HepG2 (cell line): ENCODE data around the gene OR14I1. TPM values are rescaled to one million over a fixed set of nuclear protein-coding genes. Genes with fewer than 3 reads are reported as not detected.

Experiments
- ATAC-seq: fragments of 200-7000 bp; cut with Tn5 transposase; 3 replicates; pipeline ENCODE4 v1.9.1; 2020; ENCODE audit warnings: mild to moderate bottlenecking, moderate library complexity
- BruUV-seq: library from RNA; stranded (reverse); fragments of 400-500 nt; replicated peaks from 2 replicates; lab custom pipeline; 2021; lab: Mats Ljungman, UMichigan
- CTCF ChIA-PET: fragments of 300-600 bp; formaldehyde crosslinking; extraction: SDS; loops from one replicate; lab custom pipeline; 2021; ENCODE audit warnings: low total read pairs, inconsistent platforms, low intra/inter-chr PET ratio; lab: Yijun Ruan, JAX
- POLR2A ChIA-PET: fragments of 350-600 bp; sonication (Branson Sonifier 250); formaldehyde crosslinking; loops from one replicate; lab custom pipeline; 2020; ENCODE audit warnings: antibody characterized with exemption, inconsistent platforms; lab: Yijun Ruan, JAX
- DNase-seq: peaks from one replicate; pipeline ENCODE4 v3.0.0-alpha.2; 2015; ENCODE audit warnings: low spot score
- FAIRE-seq: peaks from 3 replicates; lab custom pipeline; 2011; peaks lifted over from hg19 to GRCh38; lab: Jason Lieb, UNC
- H2AFZ ChIP-seq: one replicate; pipeline ENCODE4 v1.6.1; 2011; ENCODE audit warnings: low read length, inconsistent platforms
- H3K27ac ChIP-seq: fragments of 300-600 bp; 3 replicates; pipeline ENCODE4 v1.8.0; 2011; ENCODE audit warnings: mixed run types, mild to moderate bottlenecking, mixed read lengths, low read length, inconsistent platforms; ENCODE audit not compliant: insufficient read depth; ENCODE audit errors: extremely low read length
- H3K27me3 ChIP-seq, 2 experiments: fragments of 200-600 bp in 1 of 2; 2 replicates in 1 of 2; 3 replicates in 1 of 2; pipeline versions ENCODE4 v1.6.0 to v1.8.0; 2011; ENCODE audit warnings: low read length in 2 of 2, mild to moderate bottlenecking in 2 of 2, moderate library complexity in 2 of 2, inconsistent platforms in 1 of 2; ENCODE audit not compliant: insufficient read depth in 2 of 2, control insufficient read depth in 1 of 2
- H3K36me3 ChIP-seq, 2 experiments: fragments of 200-600 bp in 1 of 2; replicated peaks in 1 of 2; 2 replicates in 1 of 2; 3 replicates in 1 of 2; pipeline versions ENCODE4 v1.5.1 to v1.8.0; 2011; ENCODE audit warnings: low read length in 2 of 2, inconsistent platforms in 1 of 2; ENCODE audit not compliant: insufficient read depth in 2 of 2, control insufficient read depth in 1 of 2
- H3K4me1 ChIP-seq: 2 replicates; pipeline ENCODE4 v1.5.1; 2012; ENCODE audit warnings: low read length, inconsistent platforms; ENCODE audit not compliant: insufficient read depth
- H3K4me2 ChIP-seq: 2 replicates; pipeline ENCODE4 v1.6.0; 2011; ENCODE audit warnings: low read depth, low read length, inconsistent platforms
- H3K4me3 ChIP-seq, 3 experiments: fragments of 200-600 bp in 1 of 3; sonication (generic), shearing (Covaris generic) in 1 of 3; replicated peaks in 1 of 3; 2 replicates each; pipeline ENCODE4 v1.5.1; 2011 to 2016; ENCODE audit warnings: low read length in 3 of 3, inconsistent platforms in 2 of 3, low read depth in 2 of 3, mild to moderate bottlenecking in 2 of 3, control low read depth in 1 of 3, mixed read lengths in 1 of 3; ENCODE audit not compliant: insufficient read depth in 1 of 3
- H3K79me2 ChIP-seq: one replicate; pipeline ENCODE4 v1.6.1; 2011; ENCODE audit warnings: low read length, inconsistent platforms; ENCODE audit not compliant: insufficient read depth
- H3K9ac ChIP-seq: 2 replicates; pipeline ENCODE4 v1.6.0; 2011; ENCODE audit warnings: mild to moderate bottlenecking, low read depth, low read length, inconsistent platforms; ENCODE audit not compliant: insufficient read depth
- H3K9me3 ChIP-seq: 2 replicates; pipeline ENCODE4 v1.5.1; 2012; ENCODE audit warnings: mild to moderate bottlenecking, low read length
- H4K20me1 ChIP-seq: 2 replicates; pipeline ENCODE4 v1.6.0; 2011; ENCODE audit warnings: inconsistent platforms, mild to moderate bottlenecking, low read length, moderate library complexity; ENCODE audit not compliant: insufficient read depth
- CC2D1A ChIP-seq: sonication (generic); formaldehyde crosslinking; IDR thresholded peaks from 2 replicates; pipeline ENCODE4 v1.8.1; 2023; ENCODE audit warnings: mild to moderate bottlenecking, missing genetic modification reagents
- JUN ChIP-seq: sonication (generic); formaldehyde crosslinking; IDR thresholded peaks from 2 replicates; pipeline ENCODE4 v1.4.0; 2020; ENCODE audit warnings: mild to moderate bottlenecking, missing genetic modification reagents
- SP4 ChIP-seq: sonication (generic); formaldehyde crosslinking; IDR thresholded peaks from 2 replicates; pipeline ENCODE4 v1.8.1; 2023; ENCODE audit warnings: mild to moderate bottlenecking, missing genetic modification reagents
- ZNF570 ChIP-seq: sonication (generic); formaldehyde crosslinking; IDR thresholded peaks from 2 replicates; pipeline ENCODE4 v1.4.0; 2020; ENCODE audit warnings: mild to moderate bottlenecking, missing genetic modification reagents, borderline replicate concordance
- ZNF629 ChIP-seq: sonication (generic); formaldehyde crosslinking; conservative IDR thresholded peaks from 2 replicates; pipeline ENCODE4 v1.5.0; 2020; ENCODE audit warnings: missing genetic modification reagents
- ZNF879 ChIP-seq: sonication (generic); formaldehyde crosslinking; IDR thresholded peaks from 2 replicates; pipeline ENCODE4 v1.8.1; 2023; ENCODE audit warnings: missing genetic modification reagents
- WGBS: methylation state at CpG from one replicate; pipeline ENCODE4 v1.1.6; 2017; ENCODE audit warnings: low lambda C conversion rate; 5-methylcytosine and 5-hydroxymethylcytosine counted together
- in situ Hi-C: cut with HindIII; loops from 2 replicates; pipeline ENCODE4 v1.10.0; 2017; ENCODE audit warnings: low pct_unique_long_range_greater_than_20kb; ENCODE audit not compliant: extremely low pct_ligation_motif_present
- intact Hi-C: fragments of 100-400 bp; cut with micrococcal nuclease; formaldehyde crosslinking; loops from one replicate; pipeline ENCODE4 v1.10.0; 2022; ENCODE audit not compliant: unreplicated experiment
- polyA plus RNA-seq, 8 experiments: library from polyadenylated mRNA; depleted of rRNA in 3 of 8; stranded (reverse) in 7 of 8; unstranded in 1 of 8; fragments of >200 nt; fragmentation: Illumina TruSeq in 4 of 8; extraction: Trizol in 4 of 8; gene quantifications; 2 replicates each; pipeline versions ENCODE4 v1.2.1 to v1.2.3, GENCODE V29; 2011 to 2016; ENCODE audit warnings: low read depth in 4 of 8, missing spikeins in 1 of 8, mixed read lengths in 1 of 8; ENCODE audit not compliant: insufficient read depth in 1 of 8
- total RNA-seq, 5 experiments: library from RNA; depleted of rRNA; stranded (reverse); fragments of >200 nt; fragmentation: Illumina TruSeq; extraction: Trizol; gene quantifications; 2 replicates each; pipeline ENCODE4 v1.2.3, GENCODE V29; 2016; ENCODE audit warnings: low read depth in 1 of 5

OR14I1 gene
- total and polyA plus RNA-seq, 2 of the 13 experiments (the other 11 are each of a cell fraction or from before 2014, with no cell fraction given) = not detected

DNA sequence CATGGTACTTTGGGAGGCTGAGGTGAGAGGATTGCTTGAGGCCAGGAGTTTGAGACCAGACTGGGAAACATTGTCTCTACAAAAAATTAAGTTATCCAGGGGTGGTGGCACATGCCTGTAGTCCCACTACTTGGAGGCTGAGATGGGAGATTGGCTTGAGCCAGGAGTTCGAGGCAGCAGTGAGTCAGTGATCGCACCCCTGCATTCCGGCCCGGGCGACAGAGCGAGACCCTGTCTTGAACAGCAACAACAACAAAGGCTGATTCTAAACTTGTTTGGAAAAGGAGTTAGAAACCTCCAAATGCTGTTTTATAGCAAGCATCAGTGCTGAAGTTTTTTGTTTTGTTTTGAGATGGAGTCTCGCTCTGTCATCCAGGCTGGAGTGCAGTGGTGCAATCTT, 38.3 kb upstream of the OR14I1 start:
- DNase-seq (no peak), ATAC-seq (no peak), FAIRE-seq (no peak)
- H2AFZ ChIP-seq = no peak overlapping the region
- H3K79me2 ChIP-seq = no peaks in the 10 kb centered on the region
- WGBS = 75% methylated on average over 7 of the region's 7 CpGs
- no peaks in the 10 kb centered on the region for H4K20me1 ChIP-seq
- BruUV-seq = no TSS peak
- H3K36me3 ChIP-seq = no peaks in the 10 kb centered on the region
- no peaks in the 10 kb centered on the region for H3K4me1 ChIP-seq
- ChIA-PET POLR2A (no interaction called here), CTCF (no interaction called here)
- no peak overlapping the region for H3K4me3 ChIP-seq
- no peak overlapping the region for H3K9ac ChIP-seq
- H3K4me2 ChIP-seq = no peak overlapping the region
- intact Hi-C loops (no loop called here), in situ Hi-C loops (no loop called here)
- H3K27me3 ChIP-seq = no peaks in the 10 kb centered on the region; a peak in 1 of 5 replicates
- TF ChIP-seq JUN = no peak
- TF ChIP-seq ZNF629 = no peak
- no peak for TF ChIP-seq ZNF879 (CRISPR knock-in tag)
- no peak for TF ChIP-seq CC2D1A
- H3K9me3 ChIP-seq = no peaks in the 10 kb centered on the region
- no peak overlapping the region for H3K27ac ChIP-seq

DNA sequence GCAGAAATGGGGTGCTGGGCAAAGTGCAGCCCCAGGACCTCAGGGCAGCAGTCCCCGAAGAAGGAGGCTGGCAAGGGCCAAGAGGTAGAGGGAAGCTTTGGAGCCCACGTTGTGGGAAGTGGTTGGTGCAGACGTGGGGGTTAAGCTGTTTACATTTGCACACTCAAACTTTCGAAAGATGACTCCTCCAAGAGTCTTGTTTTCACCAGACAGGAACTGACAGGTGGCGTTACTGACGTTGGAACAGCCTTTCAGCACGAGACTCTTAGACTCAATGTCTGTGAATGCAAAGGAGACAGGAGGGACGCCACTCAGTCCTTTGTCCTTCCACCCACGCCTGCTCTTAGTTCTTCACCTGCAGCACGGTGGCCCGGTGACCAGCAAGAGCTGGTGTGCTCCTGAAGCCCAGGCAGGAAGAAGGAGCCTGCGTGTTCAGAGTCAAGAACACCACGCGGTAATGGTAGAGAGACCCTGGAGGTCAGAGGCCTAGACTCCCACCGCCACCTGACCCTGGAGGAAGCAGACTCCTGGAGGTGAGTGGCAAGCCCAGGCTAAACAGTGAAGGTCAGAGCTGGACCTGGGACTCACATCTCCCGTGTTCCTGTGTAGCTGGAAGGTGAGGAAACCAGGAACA, 37.1 kb upstream of the OR14I1 start:
- TF ChIP-seq SP4 (CRISPR knock-in tag) (no peak), ZNF570 (no peak)
- TF ChIP-seq, all 625 proteins: peak for 0
- no peak overlapping the region for H2AFZ ChIP-seq
- H3K79me2 ChIP-seq = no peaks in the 10 kb centered on the region
- H3K27me3 ChIP-seq = no peaks in the 10 kb centered on the region; a peak in 1 of 5 replicates
- H3K27ac ChIP-seq = no peak overlapping the region
- no peaks in the 10 kb centered on the region for H3K4me1 ChIP-seq
- no peaks in the 10 kb centered on the region for H3K36me3 ChIP-seq
- peaks cover 5% of the 10 kb centered on the region for H3K9me3 ChIP-seq
- intact Hi-C loops (no loop called here), in situ Hi-C loops (no loop called here)
- FAIRE-seq (no peak), ATAC-seq (peak; percentile 43), DNase-seq (no peak)
- H3K4me2 ChIP-seq = no peak overlapping the region; the same call in 1 of the 2 replicates
- H3K9ac ChIP-seq = no peak overlapping the region
- no peaks in the 10 kb centered on the region for H4K20me1 ChIP-seq
- WGBS = 36% methylated on average over 16 of the region's 16 CpGs
- no TSS peak for BruUV-seq
- POLR2A ChIA-PET = no interaction called here
- no peak overlapping the region for H3K4me3 ChIP-seq
- CTCF ChIA-PET = no interaction called here
